ENCODE measurements around the gene GLIS1.

DNA sequence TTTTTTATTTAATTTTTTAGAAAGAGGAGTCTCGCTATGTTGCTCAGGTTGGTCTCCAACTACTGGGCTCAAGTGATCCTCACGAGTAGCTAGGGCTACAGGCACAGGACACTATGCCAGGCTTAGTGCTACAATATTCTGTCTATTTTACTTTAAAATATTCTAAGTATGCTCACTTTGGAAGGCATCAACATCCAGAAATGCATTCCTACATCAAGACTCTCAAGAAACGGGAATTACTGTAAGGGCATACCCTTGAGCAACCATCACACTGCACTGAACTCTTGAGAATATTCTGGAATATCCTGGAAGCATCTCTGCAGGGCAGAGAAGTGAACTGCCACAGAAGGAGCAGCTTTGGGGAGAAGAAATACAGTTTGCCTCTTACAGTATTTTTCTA, 280.3 kb downstream of the GLIS1 start:
- TF ChIP-seq EZH2 (IDR thresholded peaks at IDR 0.05; ENCODE audit: insufficient read depth, low read length) (no peak), CTCF (IDR thresholded peaks at IDR 0.05; ENCODE audit: insufficient read depth, low read depth, low read length) (no peak)
